MM.1S (cell line): ENCODE measurements around the gene HDAC1.

Experiments
- CTCF ChIP-seq: fragments of 300-600 bp; sonication (generic); IDR thresholded peaks from 2 replicates; pipeline ENCODE4 v1.5.1; 2016; ENCODE audit warnings: antibody characterized with exemption, low read length, mixed read lengths
- EZH2 ChIP-seq: fragments of 300-600 bp; sonication (generic); optimal IDR thresholded peaks from 2 replicates; pipeline ENCODE3; 2017; ENCODE audit warnings: low read depth, mild to moderate bottlenecking, antibody characterized with exemption, low read length, mixed read lengths

- TF ChIP-seq CTCF (no peak), EZH2 (no peak)
Measured at GRCh38 chr1:32291708-32292538, at the start of gene HDAC1.
